K562 (cell line): ENCODE measurements around the gene GOLGA8B. TPM values are rescaled to one million over a fixed set of nuclear protein-coding genes. Genes with fewer than 3 reads are reported as not detected.
A peak's percentile ranks its signal among the peaks of the same experiment; 100 is the strongest.

Source experiments
- CGGBP1 ChIP-seq: fragments of 250-450 bp; sonication (Bioruptor Pico); IDR thresholded peaks from 2 replicates; pipeline ENCODE4 v1.9.0; 2021; ENCODE audit warnings: mild to moderate bottlenecking
- DPF2 ChIP-seq: fragments of 450-650 bp; IDR thresholded peaks from 2 replicates; pipeline ENCODE4 v1.6.1; 2016
- ETV1 ChIP-seq: fragments of 450-650 bp; conservative IDR thresholded peaks from 2 replicates; pipeline ENCODE4 v1.6.1; 2016; ENCODE audit warnings: missing genetic modification characterization, control low read depth, low read depth, missing compliant biosample characterization
- EZH2 ChIP-seq: IDR thresholded peaks from 2 replicates; pipeline ENCODE4 v1.6.1; 2012; ENCODE audit warnings: low read depth, mild to moderate bottlenecking, inconsistent platforms, low read length, borderline replicate concordance
- FOXJ3 ChIP-seq: sonication (generic); formaldehyde crosslinking; IDR thresholded peaks from 2 replicates; pipeline ENCODE4 v1.4.0; 2020; ENCODE audit warnings: mild to moderate bottlenecking, missing genetic modification reagents
- HIVEP1 ChIP-seq: fragments of 250-450 bp; sonication (Bioruptor Pico); IDR thresholded peaks from 2 replicates; pipeline ENCODE4 v1.4.0; 2020; ENCODE audit warnings: mild to moderate bottlenecking
- HNRNPL ChIP-seq: fragments of 200-400 bp; formaldehyde crosslinking; IDR thresholded peaks from 2 replicates; pipeline ENCODE4 v1.6.1; 2017; ENCODE audit warnings: low read depth, mild to moderate bottlenecking, low read length
- KAT8 ChIP-seq: fragments of 450-650 bp; IDR thresholded peaks from 2 replicates; pipeline ENCODE4 v1.6.1; 2016; ENCODE audit warnings: low read depth, mild to moderate bottlenecking
- LCOR ChIP-seq: sonication (generic); formaldehyde crosslinking; IDR thresholded peaks from 2 replicates; pipeline ENCODE4 v1.8.0; 2022; ENCODE audit warnings: mild to moderate bottlenecking, missing genetic modification reagents
- MEF2D ChIP-seq: conservative IDR thresholded peaks from 2 replicates; pipeline ENCODE4 v1.6.1; 2016; ENCODE audit warnings: low read depth, missing genetic modification characterization, missing compliant biosample characterization
- MTA3 ChIP-seq: fragments of 450-650 bp; formaldehyde crosslinking; IDR thresholded peaks from 2 replicates; pipeline ENCODE4 v1.6.1; 2017; ENCODE audit warnings: mild to moderate bottlenecking, borderline replicate concordance
- NBN ChIP-seq: fragments of 450-650 bp; IDR thresholded peaks from 2 replicates; pipeline ENCODE4 v1.6.1; 2016; ENCODE audit warnings: low read depth, mild to moderate bottlenecking
- PHTF2 ChIP-seq: fragments of 250-450 bp; sonication (Bioruptor Pico); IDR thresholded peaks from 2 replicates; pipeline ENCODE4 v1.5.0; 2021; ENCODE audit warnings: mild to moderate bottlenecking
- POLR2G ChIP-seq: fragments of 200-400 bp; formaldehyde crosslinking; IDR thresholded peaks from 2 replicates; pipeline ENCODE4 v1.6.1; 2017; ENCODE audit warnings: low read depth, mild to moderate bottlenecking, antibody characterized with exemption, low read length, moderate library complexity
- PYGO2 ChIP-seq: fragments of 450-650 bp; IDR thresholded peaks from 2 replicates; pipeline ENCODE4 v1.6.1; 2016; ENCODE audit warnings: mild to moderate bottlenecking, missing genetic modification characterization, moderate library complexity, missing compliant biosample characterization
- RAD21 ChIP-seq, 2 experiments: fragments of 250-450 bp in 1 of 2; fragments of 450-650 bp in 1 of 2; sonication (Bioruptor Pico) in 1 of 2; formaldehyde crosslinking in 1 of 2; IDR thresholded peaks in 1 of 2; conservative IDR thresholded peaks in 1 of 2; 2 replicates each; pipeline versions ENCODE4 v1.4.0 to v1.8.0; 2020 to 2022; ENCODE audit warnings: mild to moderate bottlenecking in 2 of 2, moderate library complexity in 1 of 2
- RBFOX2 ChIP-seq: fragments of 200-400 bp; formaldehyde crosslinking; IDR thresholded peaks from 2 replicates; pipeline ENCODE4 v1.6.1; 2017; ENCODE audit warnings: low read depth, mild to moderate bottlenecking, low read length, moderate library complexity
- SAP30 ChIP-seq: fragments of 200-600 bp; sonication (generic); IDR thresholded peaks from 2 replicates; pipeline ENCODE4 v1.6.1; 2012; ENCODE audit warnings: borderline replicate concordance, low read depth, mild to moderate bottlenecking, moderate library complexity, low read length, control low read depth, inconsistent platforms; ENCODE audit not compliant: insufficient read depth, poor library complexity, severe bottlenecking
- SMC3 ChIP-seq: conservative IDR thresholded peaks from 2 replicates; pipeline ENCODE4 v1.6.1; 2011; ENCODE audit warnings: low read depth, low read length, improper control_type of control experiment; ENCODE audit not compliant: insufficient read depth
- STAG1 ChIP-seq: sonication (generic); formaldehyde crosslinking; IDR thresholded peaks from 2 replicates; pipeline ENCODE4 v1.5.0; 2020; ENCODE audit warnings: missing genetic modification reagents, borderline replicate concordance
- TEAD2 ChIP-seq: fragments of 450-650 bp; IDR thresholded peaks from 2 replicates; pipeline ENCODE4 v1.6.1; 2016; ENCODE audit warnings: missing genetic modification characterization, control low read depth, missing compliant biosample characterization
- ZNF133 ChIP-seq: fragments of 250-450 bp; sonication (Bioruptor Pico); IDR thresholded peaks from 2 replicates; pipeline ENCODE4 v1.4.0; 2020; ENCODE audit warnings: mild to moderate bottlenecking
- ZNF408 ChIP-seq: fragments of 250-450 bp; sonication (Bioruptor Pico); IDR thresholded peaks from 2 replicates; pipeline ENCODE4 v1.4.0; 2020; ENCODE audit warnings: low read depth, mild to moderate bottlenecking, moderate library complexity
- polyA plus RNA-seq, 8 experiments: library from polyadenylated mRNA; depleted of rRNA in 4 of 8; stranded (reverse) in 5 of 8; unstranded in 3 of 8; fragments of >200 nt; fragmentation: Nextera tagmentation in 2 of 8; fragmentation: Illumina TruSeq in 1 of 8; extraction: Ambion mirVana in 2 of 8; extraction: Trizol in 1 of 8; gene quantifications; 2 replicates each; pipeline versions ENCODE4 v1.2.1 to v1.2.3, GENCODE V29; 2011 to 2014; ENCODE audit warnings: inconsistent platforms in 1 of 8, missing spikeins in 1 of 8
- total RNA-seq, 7 experiments: library from RNA; depleted of rRNA in 6 of 7; stranded (reverse); fragments of >200 nt in 6 of 7; fragmentation: Illumina TruSeq in 2 of 7; extraction: Trizol in 2 of 7; gene quantifications; 2 replicates each; pipeline versions ENCODE4 v1.2.1 to v1.2.3, GENCODE V29; 2011 to 2021; ENCODE audit warnings: low replicate concordance in 1 of 7
- TF ChIP-seq, protein P1 (sequence below), 2 experiments: fragments of 200-800 bp in 1 of 2; sonication (Bioruptor generic) in 1 of 2; sonication (generic) in 1 of 2; formaldehyde crosslinking in 1 of 2; IDR thresholded peaks in 1 of 2; conservative IDR thresholded peaks in 1 of 2; 2 replicates each; pipeline versions ENCODE4 v1.5.0 to v1.6.1; 2016 to 2020; ENCODE audit warnings: missing compliant biosample characterization in 1 of 2, missing genetic modification characterization in 1 of 2, missing genetic modification reagents in 1 of 2
- TF ChIP-seq, protein P2 (sequence below): sonication (generic); formaldehyde crosslinking; IDR thresholded peaks from 2 replicates; pipeline ENCODE4 v1.8.0; 2022; ENCODE audit warnings: mild to moderate bottlenecking, missing genetic modification reagents

Gene GOLGA8B
- total and polyA plus RNA-seq, 9 of the 15 experiments (the other 6 are each of a cell fraction or from before 2014, with no cell fraction given) = 7.9 to 236 (median 54.1) TPM

DNA sequence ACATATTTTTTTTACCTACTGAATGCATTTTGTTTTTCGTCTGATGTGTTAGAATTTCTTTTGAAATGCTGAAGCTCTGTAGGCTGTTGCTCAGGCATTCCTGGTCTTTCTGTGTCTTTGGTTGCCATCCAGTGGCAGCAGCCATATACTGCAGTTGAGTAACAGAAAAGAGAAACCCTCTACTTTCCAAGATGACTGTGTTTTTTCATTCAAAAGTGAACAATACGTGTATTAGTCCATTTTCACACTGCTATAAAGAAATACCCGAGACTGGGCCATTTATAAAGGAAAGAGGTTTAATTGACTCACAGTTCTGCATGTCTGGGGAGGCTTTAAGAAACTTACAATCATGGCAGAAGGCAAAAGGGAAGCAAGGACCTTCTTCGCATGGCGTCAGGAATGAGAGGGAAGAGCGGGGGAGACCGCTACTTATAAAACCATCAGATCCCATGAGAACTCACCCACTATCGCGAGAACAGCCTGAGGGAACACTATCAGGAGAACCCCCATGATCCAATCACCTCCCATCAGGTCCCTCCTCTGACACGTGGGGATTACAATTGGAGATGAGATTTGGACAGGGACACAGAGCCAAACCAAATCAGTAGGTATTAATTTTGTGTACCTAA lies 4.7 kb upstream of the GOLGA8B start (continued):
- TF ChIP-seq MEF2D (tag) = no peak
- 0 out of 2 replicates have a peak, but pooled peaks have one; percentile 43 for TF ChIP-seq NBN
- TF ChIP-seq KAT8 = no peak
- no peak; the same call in 1 of the 2 replicates for TF ChIP-seq STAG1 (CRISPR knock-in tag)
- no peak for TF ChIP-seq HIVEP1 (CRISPR knock-in tag)
- no peak for TF ChIP-seq PHTF2 (CRISPR knock-in tag)
- peak; percentile 92 to 94 for TF ChIP-seq RAD21 (CRISPR knock-in tag; conservative IDR thresholded peaks at IDR 0.05 in 1 of 2, IDR thresholded peaks at IDR 0.05 in 1 of 2)
- TF ChIP-seq RBFOX2 = peak; percentile 68
- no peak for TF ChIP-seq SAP30
- TF ChIP-seq ZNF408 (CRISPR knock-in tag) = no peak
- TF ChIP-seq, protein P1, sequence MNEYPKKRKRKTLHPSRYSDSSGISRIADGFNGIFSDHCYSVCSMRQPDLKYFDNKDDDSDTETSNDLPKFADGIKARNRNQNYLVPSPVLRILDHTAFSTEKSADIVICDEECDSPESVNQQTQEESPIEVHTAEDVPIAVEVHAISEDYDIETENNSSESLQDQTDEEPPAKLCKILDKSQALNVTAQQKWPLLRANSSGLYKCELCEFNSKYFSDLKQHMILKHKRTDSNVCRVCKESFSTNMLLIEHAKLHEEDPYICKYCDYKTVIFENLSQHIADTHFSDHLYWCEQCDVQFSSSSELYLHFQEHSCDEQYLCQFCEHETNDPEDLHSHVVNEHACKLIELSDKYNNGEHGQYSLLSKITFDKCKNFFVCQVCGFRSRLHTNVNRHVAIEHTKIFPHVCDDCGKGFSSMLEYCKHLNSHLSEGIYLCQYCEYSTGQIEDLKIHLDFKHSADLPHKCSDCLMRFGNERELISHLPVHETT (CRISPR knock-in tag; conservative IDR thresholded peaks at IDR 0.05 in 1 of 2, IDR thresholded peaks at IDR 0.05 in 1 of 2) = no peak
- no peak for TF ChIP-seq EZH2
- TF ChIP-seq MTA3 = no peak
- TF ChIP-seq CGGBP1 (CRISPR knock-in tag) = no peak
- no peak for TF ChIP-seq PYGO2 (tag)
- no peak for TF ChIP-seq HNRNPL
- no peak for TF ChIP-seq ETV1 (tag)
- TF ChIP-seq POLR2G = peak; percentile 59
- peak; percentile 62; the same call in 1 of the 2 replicates for TF ChIP-seq TEAD2 (tag)
- TF ChIP-seq, protein P2, sequence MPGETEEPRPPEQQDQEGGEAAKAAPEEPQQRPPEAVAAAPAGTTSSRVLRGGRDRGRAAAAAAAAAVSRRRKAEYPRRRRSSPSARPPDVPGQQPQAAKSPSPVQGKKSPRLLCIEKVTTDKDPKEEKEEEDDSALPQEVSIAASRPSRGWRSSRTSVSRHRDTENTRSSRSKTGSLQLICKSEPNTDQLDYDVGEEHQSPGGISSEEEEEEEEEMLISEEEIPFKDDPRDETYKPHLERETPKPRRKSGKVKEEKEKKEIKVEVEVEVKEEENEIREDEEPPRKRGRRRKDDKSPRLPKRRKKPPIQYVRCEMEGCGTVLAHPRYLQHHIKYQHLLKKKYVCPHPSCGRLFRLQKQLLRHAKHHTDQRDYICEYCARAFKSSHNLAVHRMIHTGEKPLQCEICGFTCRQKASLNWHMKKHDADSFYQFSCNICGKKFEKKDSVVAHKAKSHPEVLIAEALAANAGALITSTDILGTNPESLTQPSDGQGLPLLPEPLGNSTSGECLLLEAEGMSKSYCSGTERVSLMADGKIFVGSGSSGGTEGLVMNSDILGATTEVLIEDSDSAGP (CRISPR knock-in tag) = no peak
- TF ChIP-seq ZNF133 (CRISPR knock-in tag) = no peak
- 0 out of 2 replicates have a peak, but pooled peaks have one; percentile 46 for TF ChIP-seq DPF2
- peak; percentile 78 for TF ChIP-seq SMC3
- no peak for TF ChIP-seq FOXJ3 (CRISPR knock-in tag)
- TF ChIP-seq LCOR = peak; percentile 43; the same call in 1 of the 2 replicates
